NCI-H1694 (cell line): ENCODE data around the gene RAI14.

Source experiments
- DNase-seq: peaks from one replicate; lab custom pipeline; 2025; lab: John Stamatoyannopoulos, UW

RAI14 gene

GRCh38 chr5:34677428-34677827 is 21.3 kb downstream of the RAI14 start:
- no peak for DNase-seq

DNA sequence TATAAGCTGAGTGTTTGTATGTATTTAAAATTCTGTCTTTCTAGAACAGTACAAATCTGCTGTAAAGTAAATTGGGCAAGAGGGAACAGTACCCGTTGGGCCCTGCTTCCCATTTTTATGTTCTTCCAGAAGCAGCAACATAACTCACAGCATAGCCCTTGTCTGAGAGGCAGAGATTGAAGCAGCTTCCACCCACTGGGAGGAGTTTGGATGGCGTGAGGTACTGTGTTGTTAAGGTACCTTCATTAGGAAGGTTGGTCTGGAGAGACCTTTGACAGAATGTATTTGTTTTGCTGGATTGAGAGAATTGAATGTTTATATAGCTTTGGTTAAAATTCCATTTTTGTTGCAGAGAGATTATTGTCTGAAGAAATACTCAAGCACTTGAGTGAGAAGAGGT is 24.8 kb downstream of the RAI14 start:
- DNase-seq: no peak

- no peak for DNase-seq
These were observed 26.9 kb downstream of the RAI14 start for GRCh38 chr5:34682926-34683623.

- peak; percentile 41 for DNase-seq
These were observed 28.3 kb downstream of the RAI14 start for GRCh38 chr5:34684281-34684979.

DNA sequence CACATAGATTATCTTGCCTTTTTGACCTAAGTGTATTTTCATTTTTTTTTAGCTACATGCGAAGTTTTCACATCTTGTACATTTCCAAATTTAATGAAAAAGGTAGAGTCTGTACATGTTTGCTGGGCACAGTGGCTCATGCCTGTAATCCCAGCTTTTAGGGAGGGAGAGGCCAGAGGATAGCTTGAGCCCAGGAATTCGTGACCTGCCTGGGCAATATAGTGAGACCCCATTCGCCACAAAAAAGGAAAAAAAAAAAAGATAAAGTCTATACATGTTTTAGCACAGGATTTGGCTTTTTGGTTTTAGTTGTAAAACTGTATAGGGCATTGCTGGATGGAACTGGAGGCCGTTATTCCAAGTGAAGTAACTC is 28.8 kb downstream of the RAI14 start:
- DNase-seq: no peak

- DNase-seq: no peak
These were observed 29.5 kb downstream of the RAI14 start for GRCh38 chr5:34685485-34686165.

DNA sequence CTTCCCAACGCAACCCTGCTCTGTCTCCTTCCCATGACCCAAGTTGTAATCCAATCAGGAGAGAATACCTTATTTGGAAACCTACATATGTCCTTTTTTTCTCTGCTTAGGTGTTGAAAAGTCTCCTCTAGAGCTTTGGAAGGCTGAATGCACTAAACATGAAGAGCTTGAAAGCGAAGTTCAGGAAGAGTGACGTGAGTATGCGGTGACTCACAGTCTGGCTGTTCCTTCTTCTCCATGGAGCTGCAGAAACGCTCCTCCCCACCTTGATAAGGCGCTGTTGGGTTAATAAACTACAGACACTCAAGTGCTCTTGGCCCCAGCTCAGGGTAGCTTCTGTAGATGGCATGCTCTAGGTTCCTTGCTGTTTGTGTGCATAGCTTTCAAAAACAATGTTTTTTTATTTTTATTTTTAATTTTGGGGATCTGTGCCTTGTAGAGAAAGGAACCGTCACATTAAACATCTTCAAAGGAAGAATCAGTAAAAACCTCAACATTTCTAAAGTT is 30.7 kb downstream of the RAI14 start:
- DNase-seq: no peak

- DNase-seq: no peak
These were observed 31.3 kb downstream of the RAI14 start for GRCh38 chr5:34687269-34688011.

DNA sequence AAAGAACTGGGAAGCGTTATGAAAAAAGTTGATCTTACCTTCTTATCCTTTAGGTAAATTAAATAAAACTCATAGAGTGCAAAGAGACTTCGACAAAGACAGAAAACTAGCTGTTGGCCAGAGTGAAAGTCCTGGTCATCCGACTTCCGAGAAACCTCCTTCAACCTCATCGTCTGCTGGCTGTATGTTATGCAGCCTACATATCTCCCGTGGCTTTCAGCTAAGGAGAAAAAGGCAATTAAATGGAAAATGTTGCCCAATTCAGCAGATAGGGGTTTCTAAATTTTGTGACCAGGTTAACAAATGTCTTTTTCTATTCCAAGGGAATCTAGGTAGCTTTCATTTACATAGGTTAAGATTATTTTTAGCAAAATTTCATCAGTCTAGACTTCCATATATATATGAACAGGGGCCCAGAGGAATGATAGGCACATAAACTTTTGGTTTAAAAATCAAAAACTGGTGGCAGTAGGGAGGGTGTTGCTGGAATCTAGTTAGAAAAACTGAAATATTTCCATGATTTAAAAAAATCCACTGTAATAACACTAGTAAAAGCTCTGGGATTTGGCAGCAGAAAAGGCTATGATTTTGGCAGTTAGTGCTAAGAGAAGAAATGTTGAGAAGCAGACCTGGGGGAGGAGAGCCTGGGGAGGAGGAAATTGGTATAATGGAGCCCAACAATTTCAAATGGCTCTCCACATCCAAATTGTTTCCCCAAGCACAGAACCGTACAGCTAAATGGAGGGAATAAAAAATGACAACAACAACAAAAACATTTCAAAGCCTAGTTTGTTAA is 32.1 kb downstream of the RAI14 start:
- no peak for DNase-seq

- DNase-seq: no peak
These were observed 34.2 kb downstream of the RAI14 start for GRCh38 chr5:34690301-34690700.

DNA sequence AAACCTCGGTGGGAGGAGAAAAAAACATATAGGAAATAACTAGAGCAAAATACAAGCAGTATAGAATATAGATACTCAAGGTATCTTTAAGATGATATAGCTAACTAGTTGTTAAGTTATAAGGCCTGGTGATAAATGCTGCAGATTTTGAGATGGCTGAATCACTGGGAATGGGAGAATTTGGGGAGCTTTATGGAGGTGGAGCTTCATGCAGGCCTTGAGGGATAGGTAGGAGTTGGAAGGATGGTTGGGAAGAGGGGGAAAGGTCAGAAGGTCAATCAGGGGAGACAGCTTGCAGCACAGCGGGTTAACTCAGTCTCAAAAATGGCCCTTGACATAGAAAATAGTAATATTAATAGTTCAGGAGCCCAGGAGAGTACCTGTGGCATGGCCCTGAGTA is 34.8 kb downstream of the RAI14 start:
- DNase-seq: no peak

GRCh38 chr5:34691326-34691725 is 35.2 kb downstream of the RAI14 start:
- no peak for DNase-seq

DNA sequence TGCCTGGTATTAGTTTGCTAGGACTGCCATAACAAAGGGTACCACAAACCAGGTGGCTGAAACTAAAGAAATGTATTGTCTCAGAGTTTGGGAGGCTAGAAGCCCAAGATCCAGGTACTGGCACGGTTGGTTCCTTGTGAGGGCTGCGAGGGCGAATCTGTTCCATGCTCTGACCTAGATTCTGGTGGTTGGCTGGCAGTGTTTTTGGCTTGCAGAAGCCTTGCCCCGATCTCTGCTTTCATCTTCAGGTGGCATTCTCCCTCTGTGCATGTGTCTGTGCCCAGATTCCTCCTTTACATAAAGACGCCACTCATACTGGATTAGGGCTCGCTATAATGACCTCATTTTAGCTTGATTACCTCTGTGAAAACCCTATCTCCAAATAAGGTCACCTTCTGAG is 36.7 kb downstream of the RAI14 start:
- no peak for DNase-seq

- DNase-seq: no peak
These were observed 37.9 kb downstream of the RAI14 start for GRCh38 chr5:34694012-34694411.

GRCh38 chr5:34694685-34695084 is 38.6 kb downstream of the RAI14 start:
- no peak for DNase-seq

DNA sequence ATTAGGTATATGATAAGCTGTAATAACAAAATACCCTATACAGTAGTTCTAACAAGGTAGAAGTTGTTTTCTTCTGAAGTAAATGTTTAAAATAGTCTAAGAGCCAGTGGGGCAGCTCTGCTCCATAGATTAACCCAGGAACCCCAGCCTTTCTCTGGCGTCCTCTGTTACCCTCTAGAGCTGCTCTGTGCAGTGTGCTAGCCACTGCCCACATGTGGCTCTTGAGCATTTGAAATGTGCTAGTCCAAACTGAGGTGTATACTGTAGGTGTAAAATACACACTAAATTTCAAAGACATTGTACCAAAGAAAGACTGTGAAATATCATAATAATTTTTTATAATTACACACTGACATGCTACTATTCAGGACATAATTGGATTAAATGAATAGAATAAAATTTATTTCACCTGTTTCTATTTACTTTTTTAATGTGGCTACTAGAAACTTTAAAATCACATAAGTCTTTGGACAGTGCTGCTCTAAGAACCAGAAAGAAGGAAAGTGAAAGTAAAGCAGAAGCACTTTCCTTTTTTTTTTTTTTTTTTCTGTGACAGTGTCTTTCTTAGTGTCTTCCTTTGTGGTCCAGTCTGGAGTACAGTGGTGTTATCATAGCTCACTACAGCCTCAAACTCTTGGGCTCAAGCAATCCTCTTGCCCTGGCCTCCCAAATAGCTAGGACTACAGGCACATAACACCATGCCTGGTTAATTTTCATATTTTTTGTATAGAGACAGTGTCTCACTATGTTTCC is 39.3 kb downstream of the RAI14 start:
- DNase-seq: no peak

- no peak for DNase-seq
These were observed 41.4 kb downstream of the RAI14 start for GRCh38 chr5:34697308-34698108.

DNA sequence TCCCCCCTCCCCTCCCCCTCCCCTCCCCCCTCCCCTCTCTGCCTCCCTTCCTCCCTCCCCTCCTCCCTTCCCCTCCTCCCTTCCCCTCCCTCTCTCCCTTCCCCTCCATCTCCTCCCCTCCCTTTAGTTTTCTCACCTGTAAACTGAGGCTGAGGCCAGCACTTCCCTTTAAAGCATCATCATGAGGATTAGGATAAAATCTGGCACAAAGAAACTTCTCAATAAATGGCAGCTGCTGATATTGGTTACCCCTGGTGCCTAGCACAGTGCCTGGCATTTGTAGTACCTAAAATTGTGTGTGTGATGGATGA is 41.9 kb downstream of the RAI14 start:
- DNase-seq: no peak

DNA sequence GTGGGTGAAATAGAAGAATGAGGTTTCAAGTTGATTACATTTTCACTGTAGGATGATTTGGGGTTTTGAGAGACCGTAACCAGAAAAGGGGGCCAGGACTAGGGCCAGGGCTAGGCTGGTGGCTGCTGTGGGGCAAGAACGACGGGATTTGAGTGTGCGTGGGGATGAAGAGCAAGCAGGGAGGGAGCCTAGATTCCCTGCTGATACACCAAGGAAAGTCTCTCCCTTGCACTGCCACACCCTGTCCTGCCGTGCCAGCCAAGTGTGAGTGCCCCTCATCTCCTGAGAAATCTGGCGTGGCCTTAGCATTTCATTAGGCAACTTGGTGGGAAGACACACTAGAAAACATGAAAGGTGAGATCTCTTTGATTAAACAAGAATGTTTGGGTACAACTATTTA is 42.6 kb downstream of the RAI14 start:
- DNase-seq: no peak
